ENCODE results near the gene LMLN.

Gene LMLN

DNA sequence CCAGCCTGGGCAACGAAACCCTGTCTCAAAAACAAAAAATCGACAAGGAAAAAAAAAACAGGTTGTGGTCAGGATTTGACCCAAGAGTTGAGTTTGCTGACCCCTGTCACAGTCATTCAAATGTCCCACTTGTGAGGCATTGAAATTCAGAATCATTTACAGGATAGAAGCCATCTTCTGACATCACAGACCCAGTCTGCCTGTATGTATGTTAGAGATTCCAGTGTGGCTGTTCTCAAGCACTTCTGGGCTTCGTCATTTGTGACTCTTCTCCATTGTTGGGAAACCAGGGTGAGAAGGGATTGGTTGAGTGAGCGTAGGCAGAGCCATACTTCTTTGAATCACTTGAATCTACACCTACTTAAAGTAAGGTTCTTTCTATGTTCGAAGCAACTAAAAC is 57.1 kb downstream of the LMLN start:
- TF ChIP-seq CTCF (IDR thresholded peaks at IDR 0.05; ENCODE audit: borderline replicate concordance, insufficient read depth, low read depth, low read length) = no peak
- H3K4me3 ChIP-seq (ENCODE audit: low read depth, low read length) = no peak overlapping the region

- no peak overlapping the region for H3K4me3 ChIP-seq (ENCODE audit: low read depth, low read length)
- TF ChIP-seq CTCF (IDR thresholded peaks at IDR 0.05; ENCODE audit: borderline replicate concordance, insufficient read depth, low read depth, low read length) = no peak
Observed at GRCh38 chr3:198018416-198018815, 58.4 kb downstream of the LMLN start.

DNA sequence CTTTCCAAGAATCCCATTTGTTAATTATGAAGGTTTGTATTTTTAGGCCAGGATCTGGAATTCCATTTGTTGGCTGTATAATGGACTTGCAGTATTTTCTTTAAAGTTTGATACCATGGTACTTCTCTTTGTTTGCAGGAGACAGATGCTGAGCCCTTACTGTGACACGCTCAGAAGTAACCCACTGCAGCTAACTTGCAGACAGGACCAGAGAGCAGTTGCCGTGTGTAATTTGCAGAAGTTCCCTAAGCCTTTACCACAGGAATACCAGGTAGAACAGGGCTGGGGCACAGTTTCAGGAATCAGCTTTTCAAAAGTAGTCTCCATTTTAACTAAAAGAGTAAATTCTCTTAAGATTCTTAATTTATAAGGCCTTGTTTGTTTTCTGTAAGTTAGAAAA is 59.1 kb downstream of the LMLN start:
- TF ChIP-seq CTCF (IDR thresholded peaks at IDR 0.05; ENCODE audit: borderline replicate concordance, insufficient read depth, low read depth, low read length) = no peak
- H3K4me3 ChIP-seq (ENCODE audit: low read depth, low read length) = no peak overlapping the region

DNA sequence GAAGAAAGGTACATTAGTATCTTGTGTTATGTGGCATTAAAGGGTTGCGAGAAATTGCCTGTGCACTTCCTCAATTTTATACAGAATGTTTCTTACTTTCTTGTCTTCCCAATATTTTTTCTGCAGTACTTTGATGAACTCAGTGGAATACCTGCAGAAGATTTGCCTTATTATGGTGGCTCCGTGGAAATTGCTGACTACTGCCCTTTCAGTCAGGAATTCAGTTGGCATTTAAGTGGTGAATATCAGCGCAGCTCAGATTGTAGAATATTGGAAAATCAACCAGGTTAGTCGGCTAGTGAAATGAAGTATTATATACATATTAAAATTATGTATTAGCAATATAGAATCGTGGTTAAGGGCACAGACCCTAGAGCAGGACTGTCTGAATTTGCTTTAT is 61.3 kb downstream of the LMLN start:
- no peak for TF ChIP-seq CTCF (IDR thresholded peaks at IDR 0.05; ENCODE audit: borderline replicate concordance, insufficient read depth, low read depth, low read length)
- H3K4me3 ChIP-seq (ENCODE audit: low read depth, low read length) = no peak overlapping the region

DNA sequence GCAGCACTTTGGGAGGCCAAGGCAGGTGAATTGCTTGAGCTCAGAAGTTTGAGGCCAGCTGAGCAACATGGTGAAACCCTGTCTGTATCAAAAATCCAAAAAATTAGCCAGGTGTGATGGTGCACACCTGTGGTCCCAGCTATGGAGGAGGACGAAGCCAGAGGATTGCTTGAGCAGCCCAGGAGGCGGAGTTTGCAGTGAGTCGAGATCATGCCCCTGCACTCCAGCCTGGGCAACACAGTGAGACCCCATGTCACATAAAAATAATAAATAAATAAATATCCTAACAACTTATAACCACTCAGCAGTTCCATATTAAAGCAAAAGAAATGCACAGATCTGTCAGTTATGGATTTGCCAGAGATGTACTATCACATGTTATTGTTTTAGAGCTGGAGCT is 62.6 kb downstream of the LMLN start:
- no peak for TF ChIP-seq CTCF (IDR thresholded peaks at IDR 0.05; ENCODE audit: borderline replicate concordance, insufficient read depth, low read depth, low read length)
- H3K4me3 ChIP-seq (ENCODE audit: low read depth, low read length) = no peak overlapping the region

DNA sequence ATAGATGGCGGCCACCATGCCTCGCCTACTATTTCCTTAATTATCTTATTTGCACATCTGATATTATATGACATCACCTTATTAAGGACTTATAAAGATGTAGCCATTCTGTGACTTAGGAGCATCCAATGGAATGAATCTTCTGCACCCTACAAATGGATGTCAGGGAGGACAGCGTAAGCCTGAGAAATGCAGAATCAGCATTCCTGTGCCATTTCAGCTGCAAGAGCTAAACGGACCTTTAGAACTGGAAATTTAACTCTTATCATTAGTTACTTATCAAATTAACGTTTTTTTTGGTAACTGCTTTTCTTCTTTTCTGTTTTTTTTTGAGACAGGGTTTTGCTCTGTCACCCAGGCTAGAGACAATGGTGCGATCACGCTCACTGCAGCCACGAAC is 65.6 kb downstream of the LMLN start:
- no peak for TF ChIP-seq CTCF (IDR thresholded peaks at IDR 0.05; ENCODE audit: borderline replicate concordance, insufficient read depth, low read depth, low read length)

GRCh38 chr3:198026620-198027019 is 66.6 kb downstream of the LMLN start:
- no peak overlapping the region for H3K4me3 ChIP-seq (ENCODE audit: low read depth, low read length)
- TF ChIP-seq CTCF (IDR thresholded peaks at IDR 0.05; ENCODE audit: borderline replicate concordance, insufficient read depth, low read depth, low read length) = no peak

More for the DNA sequence above, 65.6 kb downstream of the LMLN start:
- no peak overlapping the region for H3K4me3 ChIP-seq (ENCODE audit: low read depth, low read length)
